ENCODE results near the gene CHKA.

CHKA gene

DNA sequence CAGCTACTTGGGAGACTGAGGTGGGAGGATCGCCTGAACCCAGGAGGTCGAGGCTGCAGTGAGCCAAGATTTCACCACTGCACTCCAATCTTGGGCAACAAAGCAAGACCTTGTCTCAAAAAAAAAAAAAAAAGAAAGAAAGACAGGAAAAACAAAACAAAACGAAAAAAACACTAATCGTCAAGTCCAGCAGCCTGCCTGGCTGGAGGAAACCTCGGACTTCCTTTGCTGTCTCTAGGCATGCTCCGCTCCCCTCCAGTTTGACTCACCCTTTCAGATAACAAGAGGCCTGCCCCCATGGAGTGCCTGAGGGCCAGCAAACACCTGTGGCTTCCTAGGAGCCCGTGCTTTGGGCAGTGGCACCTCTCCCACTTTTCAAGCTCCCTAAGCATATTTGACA, 28.8 kb upstream of the CHKA start:
- in situ Hi-C loops (cut with HindIII; ENCODE audit: low pct_unique_long_range_greater_than_20kb, low sequenced_read_pairs), result no loop called here
- DNase-seq (ENCODE audit: low read depth in 1 of 2, low spot score in 1 of 2), result peak in 1 of 2 experiments; percentile 45

DNA sequence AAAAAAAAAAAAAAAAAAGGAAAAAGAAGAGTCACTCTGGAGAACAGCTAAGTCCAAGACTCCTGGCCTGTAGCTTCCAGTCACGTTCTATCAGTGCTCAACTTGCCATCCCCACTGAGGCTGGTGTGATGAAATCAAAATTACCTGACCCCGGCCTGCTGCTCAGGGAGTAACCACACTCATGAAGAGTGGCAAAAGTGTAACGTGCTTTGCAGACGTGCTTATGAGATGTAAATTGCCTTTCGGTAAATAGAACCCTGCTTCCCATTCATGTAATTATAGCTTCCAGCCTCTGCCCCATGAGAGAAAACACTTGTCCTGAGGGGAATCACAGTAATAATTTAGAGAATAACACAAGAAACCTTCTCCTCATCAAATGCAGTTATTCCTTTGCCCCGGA, 28.2 kb upstream of the CHKA start:
- no peak for DNase-seq (ENCODE audit: low read depth in 1 of 2, low spot score in 1 of 2)
- TF ChIP-seq JUND (IDR thresholded peaks at IDR 0.05; ENCODE audit: low read depth), result no peak
- in situ Hi-C loops (cut with HindIII; ENCODE audit: low pct_unique_long_range_greater_than_20kb, low sequenced_read_pairs), result no loop called here

More for the DNA sequence above, 28.8 kb upstream of the CHKA start:
- TF ChIP-seq JUND (IDR thresholded peaks at IDR 0.05; ENCODE audit: low read depth), result no peak

DNA sequence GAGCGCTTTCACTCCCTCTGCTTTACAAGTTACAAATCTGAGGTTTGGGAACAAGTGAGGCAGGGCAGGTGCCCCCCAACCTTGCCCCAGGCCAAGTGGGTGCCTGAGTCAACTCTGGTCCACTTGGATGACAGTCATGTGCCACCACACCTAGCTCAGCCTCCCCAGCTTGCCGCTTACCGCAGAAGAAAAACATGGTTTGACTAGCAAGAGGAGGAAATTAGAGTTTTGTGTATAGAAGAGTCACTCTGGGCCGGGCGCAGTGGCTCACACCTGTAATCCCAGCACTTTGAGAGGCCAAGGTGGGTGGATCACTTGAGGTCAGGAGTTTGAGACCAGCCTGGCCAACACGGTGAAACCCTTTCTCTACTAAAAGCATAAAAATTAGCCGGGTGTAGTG, 27.7 kb upstream of the CHKA start:
- in situ Hi-C loops (cut with HindIII; ENCODE audit: low pct_unique_long_range_greater_than_20kb, low sequenced_read_pairs), result no loop called here
- DNase-seq (ENCODE audit: low read depth in 1 of 2, low spot score in 1 of 2), result no peak
- no peak for TF ChIP-seq JUND (IDR thresholded peaks at IDR 0.05; ENCODE audit: low read depth)

DNA sequence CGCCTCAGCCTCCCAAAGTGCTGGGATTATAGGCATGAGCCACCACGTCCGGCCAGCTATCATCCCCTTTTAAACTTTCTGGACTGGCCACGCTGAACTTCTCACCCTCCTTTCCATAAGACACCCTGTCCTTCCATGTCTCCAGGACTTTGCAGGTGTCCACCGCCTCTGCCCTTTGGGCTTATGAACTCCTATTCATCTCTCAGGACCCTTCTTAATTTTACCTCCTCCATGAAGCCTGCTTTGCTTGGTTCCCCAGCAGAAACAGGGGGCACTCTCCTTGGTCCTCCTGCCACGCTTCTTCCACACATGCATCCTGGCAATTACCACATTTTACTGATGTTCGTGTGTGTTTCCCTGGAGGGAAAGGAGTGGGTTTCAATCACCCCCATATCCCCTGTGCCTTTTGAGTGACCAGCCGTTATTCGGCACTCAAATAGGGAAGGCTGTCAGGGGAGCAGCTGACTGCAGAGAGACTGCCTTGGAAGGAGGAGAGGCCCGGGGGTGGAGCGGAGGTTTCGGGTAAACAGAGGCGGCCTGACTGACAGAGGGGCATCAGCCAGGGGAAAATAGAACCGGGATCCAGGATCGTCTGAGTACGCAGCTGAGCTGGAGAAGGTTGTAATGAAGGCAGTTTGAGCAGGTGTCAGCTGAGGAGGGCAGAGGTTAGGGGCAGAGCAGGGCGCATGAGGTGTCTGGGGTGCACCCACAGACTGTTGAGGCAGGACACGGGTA, 27.1 kb upstream of the CHKA start:
- no peak for DNase-seq (ENCODE audit: low read depth in 1 of 2, low spot score in 1 of 2)
- in situ Hi-C loops (cut with HindIII; ENCODE audit: low pct_unique_long_range_greater_than_20kb, low sequenced_read_pairs), result no loop called here
- TF ChIP-seq JUND (IDR thresholded peaks at IDR 0.05; ENCODE audit: low read depth), result no peak

DNA sequence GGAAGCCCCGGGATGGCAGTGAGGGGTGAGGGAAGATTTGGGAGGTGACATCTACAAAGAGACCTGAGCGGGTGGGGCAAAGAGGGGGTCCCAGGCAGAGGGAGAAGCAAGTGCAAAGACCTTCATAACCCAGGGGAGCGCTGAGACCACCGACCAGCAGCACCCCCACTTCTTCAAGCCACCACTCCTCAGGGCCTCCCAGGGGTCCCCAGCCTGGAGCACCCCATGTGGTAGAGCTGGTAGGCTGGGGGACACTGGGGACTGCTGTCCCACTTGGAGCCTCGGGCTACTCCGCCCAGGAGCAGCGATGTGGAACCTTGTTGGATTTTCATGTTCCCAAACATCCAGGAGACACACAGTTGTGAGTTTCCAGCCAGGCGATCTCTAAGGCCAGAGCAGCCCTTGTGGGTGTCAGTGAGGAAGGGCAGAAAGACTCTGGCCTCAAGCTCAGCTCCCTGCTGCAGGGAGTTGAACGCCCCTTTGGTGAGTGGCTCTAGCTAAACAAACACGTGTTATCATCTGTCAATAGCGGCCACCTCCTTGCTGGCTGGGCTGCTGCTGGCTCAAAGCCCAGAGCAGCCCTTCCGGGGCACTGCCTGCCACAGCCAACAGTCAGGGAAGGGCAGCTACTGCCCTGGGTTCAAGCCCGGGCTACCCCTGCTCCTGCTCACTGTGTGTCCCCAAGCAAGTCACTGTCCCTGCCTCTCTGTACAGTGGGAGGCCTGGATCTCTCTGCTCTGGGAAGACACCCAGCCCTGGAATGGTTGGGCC, 25.7 kb upstream of the CHKA start:
- in situ Hi-C loops (cut with HindIII; ENCODE audit: low pct_unique_long_range_greater_than_20kb, low sequenced_read_pairs), result no loop called here
- DNase-seq (ENCODE audit: low read depth in 1 of 2, low spot score in 1 of 2), result peak; percentile 31 to 76
- no peak for TF ChIP-seq JUND (IDR thresholded peaks at IDR 0.05; ENCODE audit: low read depth)

DNA sequence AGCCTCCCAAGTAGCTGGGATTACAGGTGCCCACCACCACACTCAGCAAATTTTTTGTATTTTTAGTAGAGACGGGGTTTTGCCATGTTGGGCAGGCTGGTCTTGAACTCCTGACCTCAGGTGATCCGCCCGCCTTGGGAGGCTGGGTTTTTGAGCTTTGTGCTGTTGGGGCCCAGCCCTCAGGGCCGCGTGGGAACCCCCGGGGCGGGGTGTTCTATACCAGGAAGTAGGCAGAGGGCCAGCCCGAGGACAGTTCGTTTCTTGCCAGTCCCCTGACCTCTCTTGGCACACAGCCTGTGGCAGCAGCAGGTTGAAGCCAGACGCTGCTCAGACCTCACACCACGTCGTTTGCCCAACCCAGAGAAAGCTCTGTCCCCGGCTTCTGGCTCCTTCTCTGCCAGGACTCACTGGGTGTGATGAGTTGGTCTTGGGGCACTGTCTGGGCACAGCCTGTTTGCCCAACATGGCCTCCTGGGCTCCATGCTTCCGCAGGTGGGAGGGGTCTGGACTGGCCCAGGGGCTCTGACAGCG, 24.9 kb upstream of the CHKA start:
- TF ChIP-seq JUND (IDR thresholded peaks at IDR 0.05; ENCODE audit: low read depth), result no peak
- peak; percentile 63 to 97 for DNase-seq (ENCODE audit: low read depth in 1 of 2, low spot score in 1 of 2)
- in situ Hi-C loops (cut with HindIII; ENCODE audit: low pct_unique_long_range_greater_than_20kb, low sequenced_read_pairs), result no loop called here

DNA sequence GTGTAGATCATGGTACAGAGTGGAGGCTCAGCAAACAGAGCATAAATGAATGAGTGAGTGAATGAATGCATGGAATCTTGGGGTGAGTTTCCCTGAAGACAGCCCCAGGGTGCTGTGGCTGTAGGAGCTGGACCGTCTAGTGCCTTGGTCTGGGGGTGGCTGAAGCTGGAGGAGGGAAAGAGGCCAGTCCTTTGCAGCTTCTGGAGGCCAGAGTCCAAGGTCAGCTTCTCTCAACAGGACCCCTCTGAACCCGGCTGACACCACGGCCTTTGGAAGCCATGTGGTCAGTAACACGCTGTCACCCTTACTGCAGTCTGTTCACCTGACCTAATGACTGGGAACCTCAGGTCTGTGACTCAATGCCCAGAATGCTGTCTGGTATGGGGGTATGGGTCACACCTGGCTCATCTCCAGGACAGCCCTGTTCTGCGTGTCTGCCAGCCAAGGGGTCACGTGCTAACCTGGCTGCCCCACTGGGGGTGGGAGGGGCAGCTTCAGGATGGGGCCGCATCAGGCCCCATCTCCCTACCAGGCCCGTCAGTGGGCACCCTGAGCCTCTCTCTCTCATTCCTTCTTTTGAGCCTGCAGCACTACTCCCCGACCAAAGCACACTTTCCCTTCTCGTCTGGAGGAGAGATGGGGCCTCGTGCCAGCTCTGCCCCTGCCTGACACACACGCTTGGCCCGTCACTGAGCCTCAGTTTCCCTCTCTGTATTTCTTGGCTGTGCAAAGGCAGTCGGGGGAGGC, 24.1 kb upstream of the CHKA start:
- in situ Hi-C loops (cut with HindIII; ENCODE audit: low pct_unique_long_range_greater_than_20kb, low sequenced_read_pairs), result no loop called here
- no peak for TF ChIP-seq JUND (IDR thresholded peaks at IDR 0.05; ENCODE audit: low read depth)
- peak in 1 of 2 experiments; percentile 55 for DNase-seq (ENCODE audit: low read depth in 1 of 2, low spot score in 1 of 2)

DNA sequence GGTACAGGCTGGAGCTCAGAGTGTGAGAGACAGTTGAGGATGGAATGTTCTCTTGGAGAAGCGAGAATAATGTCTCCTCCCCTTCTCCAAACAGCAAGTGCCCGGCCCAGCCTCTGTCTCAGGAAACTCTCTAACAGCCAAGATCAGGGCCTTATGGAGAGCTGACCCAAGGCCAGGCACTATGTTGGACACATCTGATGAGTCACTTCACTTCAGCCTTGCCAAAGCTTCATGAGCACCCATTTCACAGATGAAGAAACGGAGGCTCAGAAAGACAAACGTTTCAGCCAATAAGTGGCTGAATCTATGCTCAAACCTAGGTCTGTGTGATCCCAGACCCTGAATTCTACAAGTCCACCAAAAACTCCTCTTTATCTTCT, 22.1 kb upstream of the CHKA start:
- in situ Hi-C loops (cut with HindIII; ENCODE audit: low pct_unique_long_range_greater_than_20kb, low sequenced_read_pairs), result no loop called here
- no peak for TF ChIP-seq JUND (IDR thresholded peaks at IDR 0.05; ENCODE audit: low read depth)

DNA sequence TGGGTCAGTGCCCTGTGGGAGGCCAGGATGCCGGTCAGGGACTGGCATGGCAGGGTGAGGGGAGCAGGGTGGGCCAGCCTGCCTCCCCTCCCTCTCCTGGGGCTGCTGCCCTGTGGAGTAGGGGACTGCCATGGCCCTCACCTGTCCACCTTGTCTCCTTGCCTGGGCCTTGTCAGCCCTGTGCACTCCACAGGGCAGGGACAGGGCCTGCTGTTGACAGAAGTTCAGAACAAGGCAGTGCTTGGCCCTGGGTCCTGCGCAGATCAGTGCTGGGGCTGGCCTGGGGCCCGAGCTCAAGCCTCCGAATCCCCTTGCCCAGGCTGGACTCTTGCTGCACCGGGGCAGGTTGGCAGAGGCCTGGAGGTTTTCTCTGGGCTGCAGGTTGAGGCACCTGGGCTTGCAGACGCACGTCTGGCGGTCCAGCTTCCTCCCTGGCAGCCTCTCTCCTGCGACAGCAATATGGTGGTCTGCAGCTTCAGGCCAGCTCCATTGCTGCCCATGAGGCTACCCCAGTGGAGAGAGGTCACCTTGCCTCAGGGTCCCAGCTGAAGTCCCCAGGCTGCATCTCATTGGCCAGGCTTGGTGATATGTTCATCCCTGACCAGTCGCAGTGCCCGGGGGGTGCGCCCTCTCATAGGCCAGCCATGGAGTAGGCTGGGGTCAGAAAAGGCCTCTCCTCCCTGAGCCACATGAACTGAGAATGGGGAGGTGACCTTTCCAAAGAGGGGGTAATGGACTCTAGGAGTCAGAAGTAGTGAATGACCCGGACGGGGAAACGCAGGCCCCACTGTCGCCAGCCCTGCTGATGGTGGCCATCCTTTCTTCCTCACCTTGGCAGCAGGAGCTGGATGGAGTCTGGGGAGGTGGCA, 21.5 kb upstream of the CHKA start:
- no peak for TF ChIP-seq JUND (IDR thresholded peaks at IDR 0.05; ENCODE audit: low read depth)
- DNase-seq (ENCODE audit: low read depth in 1 of 2, low spot score in 1 of 2), result no peak
- in situ Hi-C loops (cut with HindIII; ENCODE audit: low pct_unique_long_range_greater_than_20kb, low sequenced_read_pairs), result no loop called here

More for the DNA sequence above, 22.1 kb upstream of the CHKA start:
- peak in 1 of 2 experiments; percentile 28 for DNase-seq (ENCODE audit: low read depth in 1 of 2, low spot score in 1 of 2)

DNA sequence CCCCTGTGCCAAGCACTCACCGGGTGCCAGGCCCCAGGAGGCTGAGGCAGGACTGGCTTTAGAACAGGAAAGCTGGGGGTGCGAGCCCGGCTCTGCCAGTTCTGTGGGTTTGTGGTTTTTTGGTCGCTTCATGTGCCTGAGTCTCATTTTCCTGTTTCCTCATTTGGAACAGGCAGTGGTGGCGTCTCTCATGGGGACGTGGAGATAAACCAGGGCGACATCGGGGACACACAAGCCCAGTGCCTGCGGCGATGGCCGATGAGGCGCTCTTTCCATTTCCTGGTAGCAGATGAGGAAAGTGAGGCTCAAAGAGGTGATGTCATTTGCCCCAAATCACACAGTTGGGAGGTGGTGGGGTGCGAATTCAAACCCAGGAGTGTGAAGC, 20.8 kb upstream of the CHKA start:
- DNase-seq (ENCODE audit: low read depth in 1 of 2, low spot score in 1 of 2), result peak in 1 of 2 experiments; percentile 91
- TF ChIP-seq JUND (IDR thresholded peaks at IDR 0.05; ENCODE audit: low read depth), result no peak
- in situ Hi-C loops (cut with HindIII; ENCODE audit: low pct_unique_long_range_greater_than_20kb, low sequenced_read_pairs), result no loop called here

DNA sequence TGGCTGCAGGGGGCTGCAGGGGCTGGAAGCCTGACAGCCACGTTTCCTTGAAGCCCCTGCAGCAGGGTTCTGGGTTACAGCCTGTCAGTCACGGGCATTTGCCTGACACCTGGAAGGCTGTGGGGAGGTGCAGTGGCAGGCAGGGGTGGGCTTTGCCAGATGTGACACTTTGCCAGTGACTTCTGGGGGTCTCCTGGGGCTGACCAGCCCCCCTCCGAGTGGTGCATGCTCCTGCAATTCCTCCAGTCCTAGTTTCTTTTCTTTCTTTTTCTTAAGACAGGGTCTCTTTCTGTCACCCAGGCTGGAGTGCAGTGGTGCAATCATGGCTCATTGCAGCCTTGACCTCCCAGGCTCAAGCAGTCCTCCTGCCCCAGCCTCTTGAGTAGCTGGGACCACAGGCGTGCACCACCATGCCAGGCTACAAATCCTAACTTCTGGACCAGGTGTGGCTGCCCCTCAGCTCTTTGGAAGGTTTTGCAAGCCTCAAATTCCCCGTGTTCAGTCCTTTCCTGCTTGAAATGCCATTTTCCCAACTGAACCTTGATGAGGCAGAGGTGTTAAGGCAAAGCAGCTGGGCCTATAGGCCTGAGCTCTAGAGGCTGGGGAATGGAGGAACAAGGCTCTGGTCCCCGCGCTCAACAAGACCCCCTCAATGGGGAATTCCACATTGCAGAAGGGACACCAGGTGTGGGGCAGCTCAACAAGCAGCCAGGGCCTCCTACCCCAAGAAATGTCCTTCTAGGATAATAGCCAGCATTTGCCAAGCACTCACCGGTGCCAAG, 20.2 kb upstream of the CHKA start:
- in situ Hi-C loops (cut with HindIII; ENCODE audit: low pct_unique_long_range_greater_than_20kb, low sequenced_read_pairs), result no loop called here
- no peak for TF ChIP-seq JUND (IDR thresholded peaks at IDR 0.05; ENCODE audit: low read depth)
- DNase-seq (ENCODE audit: low read depth in 1 of 2, low spot score in 1 of 2), result no peak
